ENCODE measurements around the gene PPP2R1A. TPM values are rescaled to one million over a fixed set of nuclear protein-coding genes. Genes with fewer than 3 reads are reported as not detected.

Gene PPP2R1A
- total RNA-seq, 1 experiment from 2014 or later = 266 TPM

DNA sequence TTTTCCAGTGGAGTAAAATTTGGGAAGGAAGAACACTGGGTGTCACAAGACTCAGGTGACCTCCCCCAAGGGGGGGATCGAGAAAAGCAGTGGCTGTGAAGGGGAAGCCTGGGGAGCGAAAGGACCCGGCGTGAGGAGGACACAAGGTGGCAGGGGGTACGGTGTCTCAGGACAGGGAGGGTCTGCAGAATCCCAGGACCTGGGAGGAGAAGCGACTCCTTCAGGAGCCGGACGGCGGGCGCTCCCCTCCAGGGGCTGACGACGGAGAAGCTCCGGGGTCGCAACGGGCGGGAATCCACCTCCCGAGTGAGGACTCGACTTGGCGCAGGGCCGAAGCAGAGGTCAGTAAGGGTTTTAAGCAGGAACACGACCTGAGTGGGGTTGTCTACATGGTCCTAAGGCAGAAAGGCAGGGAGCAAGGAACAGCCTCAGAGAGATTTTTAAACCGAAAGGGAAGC lies 19.0 kb upstream of the PPP2R1A start:
- no peak overlapping the region for H3K4me2 ChIP-seq (ENCODE audit: low read length)
- ChIA-PET CTCF (no interaction called here), RAD21 (ENCODE audit: low non-redundant PET in 1 of 2, low total read pairs in 2 of 2, uncharacterized antibody in 2 of 2, unreplicated experiment in 2 of 2) (no interaction called here), POLR2A (no interaction called here)
- no peak for DNase-seq (ENCODE audit: low read depth, low spot score)
- H3K36me3 ChIP-seq (ENCODE audit: control insufficient read depth in 1 of 2, insufficient read depth in 2 of 2, low read length in 2 of 2) = no peaks in the 10 kb centered on the region
- intact Hi-C loops (cut with micrococcal nuclease) = no loop called here
- H3K4me3 ChIP-seq (replicated peaks in 1 of 2; ENCODE audit: low read depth in 1 of 2, low read length in 2 of 2) = no peak overlapping the region
- no peaks in the 10 kb centered on the region for H3K79me2 ChIP-seq (ENCODE audit: insufficient read depth, low read length)
- no peak overlapping the region for H2AFZ ChIP-seq (ENCODE audit: low read depth, low read length, poor library complexity, severe bottlenecking)
- no peak overlapping the region for H3K27ac ChIP-seq (ENCODE audit: low read depth, low read length)
- BruUV-seq (replicated peaks) = no TSS peak
- no peak overlapping the region for H3K9ac ChIP-seq (ENCODE audit: low read length)
- TF ChIP-seq ZBTB33 (IDR thresholded peaks at IDR 0.05; ENCODE audit: extremely low read depth, insufficient replicate concordance, low read length) (no peak), SIN3A (IDR thresholded peaks at IDR 0.05; ENCODE audit: low read depth) (no peak), ELF1 (IDR thresholded peaks at IDR 0.05; ENCODE audit: borderline replicate concordance, low read depth) (no peak)
- no peaks in the 10 kb centered on the region for H4K20me1 ChIP-seq (ENCODE audit: insufficient read depth)
- H3K9me2 ChIP-seq (ENCODE audit: insufficient read depth) = no peaks in the 10 kb centered on the region
- peaks cover 0 to 7% of the 10 kb centered on the region in 2 experiments; a peak in 2 of 4 replicates for H3K9me3 ChIP-seq (ENCODE audit: control insufficient read depth in 1 of 2, insufficient read depth in 1 of 2, low read depth in 1 of 2, low read length in 2 of 2)
- no peaks in the 10 kb centered on the region for H3K4me1 ChIP-seq (ENCODE audit: control insufficient read depth in 1 of 2, insufficient read depth in 2 of 2, low read length in 2 of 2)
- no peaks in the 10 kb centered on the region for H3K27me3 ChIP-seq (ENCODE audit: insufficient read depth, low read length)
- ATAC-seq = no peak

- POLR2A ChIA-PET = no interaction called here
- H3K27ac ChIP-seq (ENCODE audit: low read depth, low read length) = no peak within 1 kb of the TSS
- DNase-seq (ENCODE audit: low read depth, low spot score) = no peak
- TF ChIP-seq TCF7L2 (IDR thresholded peaks at IDR 0.05; ENCODE audit: borderline replicate concordance, extremely low read depth, insufficient read depth, insufficient read length) = no peak
- TF ChIP-seq POLR2AphosphoS5 (IDR thresholded peaks at IDR 0.05; ENCODE audit: low read depth, low read length) = no peak
- no peak for TF ChIP-seq YY1 (IDR thresholded peaks at IDR 0.05; ENCODE audit: extremely low read depth, insufficient replicate concordance, low read depth, low read length)
- no peak for TF ChIP-seq CTCF (IDR thresholded peaks at IDR 0.05 in 2 of 3, conservative IDR thresholded peaks at IDR 0.05 in 1 of 3; ENCODE audit: borderline replicate concordance in 1 of 3, insufficient read depth in 1 of 3, low read depth in 2 of 3, low read length in 2 of 3)
- no peak for TF ChIP-seq FOSL1 (IDR thresholded peaks at IDR 0.05; ENCODE audit: low read depth)
- no peak for TF ChIP-seq SRF (IDR thresholded peaks at IDR 0.05; ENCODE audit: low read depth)
- no peak for TF ChIP-seq MAX (IDR thresholded peaks at IDR 0.05)
- TF ChIP-seq JUND (IDR thresholded peaks at IDR 0.05) = no peak
- TF ChIP-seq ZNF274 (IDR thresholded peaks at IDR 0.05; ENCODE audit: low read depth, low read length) = no peak
Measured at GRCh38 chr19:52171321-52172169, 18.3 kb upstream of the PPP2R1A start, which contains the start of gene ZNF836. Gene ZNF836 (minus strand): TSS chr19:52171621. CDS start chr19:52168072, 3,549 bp downstream.

More at GRCh38 chr19:52171321-52172169, 18.3 kb upstream of the PPP2R1A start, which contains the start of gene ZNF836:
- no peaks in the 10 kb centered on the region for H3K27me3 ChIP-seq (ENCODE audit: insufficient read depth, low read length)
- ATAC-seq = no peak
- BruUV-seq (replicated peaks) = no TSS peak
- H3K4me3 ChIP-seq (replicated peaks in 1 of 2; ENCODE audit: low read depth in 1 of 2, low read length in 2 of 2) = no peak within 1 kb of the TSS
- H4K20me1 ChIP-seq (ENCODE audit: insufficient read depth) = no peaks in the 10 kb centered on the region
- no peak within 1 kb of the TSS for H3K4me2 ChIP-seq (ENCODE audit: low read length)
- H3K4me1 ChIP-seq (ENCODE audit: control insufficient read depth in 1 of 2, insufficient read depth in 2 of 2, low read length in 2 of 2) = no peaks in the 10 kb centered on the region
- ChIA-PET RAD21 (ENCODE audit: low non-redundant PET in 1 of 2, low total read pairs in 2 of 2, uncharacterized antibody in 2 of 2, unreplicated experiment in 2 of 2) (no interaction called here), CTCF (no interaction called here)
- intact Hi-C loops (cut with micrococcal nuclease) = no loop called here
- H3K36me3 ChIP-seq (ENCODE audit: control insufficient read depth in 1 of 2, insufficient read depth in 2 of 2, low read length in 2 of 2) = no peaks in the 10 kb centered on the region
- H3K79me2 ChIP-seq (ENCODE audit: insufficient read depth, low read length) = no peaks in the 10 kb centered on the region
- no peak within 1 kb of the TSS for H3K9ac ChIP-seq (ENCODE audit: low read length)
- H2AFZ ChIP-seq (ENCODE audit: low read depth, low read length, poor library complexity, severe bottlenecking) = no peak within 1 kb of the TSS
- peaks cover 0 to 7% of the 10 kb centered on the region in 2 experiments; a peak in 2 of 4 replicates for H3K9me3 ChIP-seq (ENCODE audit: control insufficient read depth in 1 of 2, insufficient read depth in 1 of 2, low read depth in 1 of 2, low read length in 2 of 2)
- H3K9me2 ChIP-seq (ENCODE audit: insufficient read depth) = no peaks in the 10 kb centered on the region
